Measurements from ENCODE around the gene RAD51AP2.

The RAD51AP2 gene

DNA sequence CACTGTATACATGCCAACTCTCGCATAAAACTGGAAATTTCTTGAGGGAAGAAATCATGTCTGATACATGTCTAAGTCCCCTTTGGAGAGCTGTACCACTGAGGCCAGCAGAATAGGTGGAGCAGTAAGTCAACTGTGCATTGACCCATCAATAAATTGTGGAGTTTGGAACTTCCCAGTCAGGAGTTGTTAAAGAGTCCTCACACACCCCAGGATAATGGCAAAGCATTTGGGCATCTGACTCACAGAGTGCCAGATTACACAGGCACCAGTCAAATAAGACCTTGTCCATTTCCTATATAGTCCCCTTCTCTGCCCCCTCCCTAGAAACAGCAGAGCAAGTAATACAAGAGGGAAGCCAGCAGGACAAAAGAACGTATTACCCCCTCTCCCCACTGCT, 32.7 kb upstream of the RAD51AP2 start:
- TF ChIP-seq, protein P1, sequence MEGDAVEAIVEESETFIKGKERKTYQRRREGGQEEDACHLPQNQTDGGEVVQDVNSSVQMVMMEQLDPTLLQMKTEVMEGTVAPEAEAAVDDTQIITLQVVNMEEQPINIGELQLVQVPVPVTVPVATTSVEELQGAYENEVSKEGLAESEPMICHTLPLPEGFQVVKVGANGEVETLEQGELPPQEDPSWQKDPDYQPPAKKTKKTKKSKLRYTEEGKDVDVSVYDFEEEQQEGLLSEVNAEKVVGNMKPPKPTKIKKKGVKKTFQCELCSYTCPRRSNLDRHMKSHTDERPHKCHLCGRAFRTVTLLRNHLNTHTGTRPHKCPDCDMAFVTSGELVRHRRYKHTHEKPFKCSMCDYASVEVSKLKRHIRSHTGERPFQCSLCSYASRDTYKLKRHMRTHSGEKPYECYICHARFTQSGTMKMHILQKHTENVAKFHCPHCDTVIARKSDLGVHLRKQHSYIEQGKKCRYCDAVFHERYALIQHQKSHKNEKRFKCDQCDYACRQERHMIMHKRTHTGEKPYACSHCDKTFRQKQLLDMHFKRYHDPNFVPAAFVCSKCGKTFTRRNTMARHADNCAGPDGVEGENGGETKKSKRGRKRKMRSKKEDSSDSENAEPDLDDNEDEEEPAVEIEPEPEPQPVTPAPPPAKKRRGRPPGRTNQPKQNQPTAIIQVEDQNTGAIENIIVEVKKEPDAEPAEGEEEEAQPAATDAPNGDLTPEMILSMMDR (IDR thresholded peaks at IDR 0.05; ENCODE audit: insufficient read depth, low read length, poor library complexity, severe bottlenecking) = no peak
- Histone ChIP-seq H3K4me3 (replicated peaks; ENCODE audit: low read depth, low read length) (no peak overlapping the region), H3K27me3 (replicated peaks; ENCODE audit: control insufficient read depth, insufficient read depth, low read length) (no peaks in the 10 kb centered on the region), H3K36me3 (ENCODE audit: control insufficient read depth, insufficient read depth, low read length) (no peaks in the 10 kb centered on the region)
- no peak for DNase-seq (ENCODE audit: extremely low read depth, insufficient read length)

DNA sequence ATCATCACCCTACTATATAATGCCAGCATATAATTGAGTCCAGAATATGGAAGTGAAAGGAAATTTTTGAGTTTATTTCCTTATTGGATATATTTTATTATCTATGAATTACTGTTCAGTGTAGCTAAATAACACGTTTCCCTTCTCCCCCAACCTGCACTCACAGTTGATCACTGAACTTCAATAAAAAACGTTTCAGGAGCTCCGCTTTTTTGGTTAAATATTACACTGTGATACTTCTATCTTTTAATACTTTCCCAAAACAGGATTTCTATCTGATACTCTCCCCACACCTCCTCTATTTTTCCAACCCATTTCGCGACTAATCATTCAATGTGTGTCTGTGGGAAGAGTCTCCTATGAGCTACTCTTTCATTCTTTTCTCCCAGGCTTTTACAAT, 29.5 kb upstream of the RAD51AP2 start:
- H3K27me3 ChIP-seq (replicated peaks; ENCODE audit: control insufficient read depth, insufficient read depth, low read length) = no peaks in the 10 kb centered on the region
- DNase-seq (ENCODE audit: extremely low read depth, insufficient read length) = no peak
- H3K36me3 ChIP-seq (ENCODE audit: control insufficient read depth, insufficient read depth, low read length) = no peaks in the 10 kb centered on the region
- TF ChIP-seq, protein P1 (IDR thresholded peaks at IDR 0.05; ENCODE audit: insufficient read depth, low read length, poor library complexity, severe bottlenecking) = no peak
- H3K4me3 ChIP-seq (replicated peaks; ENCODE audit: low read depth, low read length) = no peak overlapping the region

DNA sequence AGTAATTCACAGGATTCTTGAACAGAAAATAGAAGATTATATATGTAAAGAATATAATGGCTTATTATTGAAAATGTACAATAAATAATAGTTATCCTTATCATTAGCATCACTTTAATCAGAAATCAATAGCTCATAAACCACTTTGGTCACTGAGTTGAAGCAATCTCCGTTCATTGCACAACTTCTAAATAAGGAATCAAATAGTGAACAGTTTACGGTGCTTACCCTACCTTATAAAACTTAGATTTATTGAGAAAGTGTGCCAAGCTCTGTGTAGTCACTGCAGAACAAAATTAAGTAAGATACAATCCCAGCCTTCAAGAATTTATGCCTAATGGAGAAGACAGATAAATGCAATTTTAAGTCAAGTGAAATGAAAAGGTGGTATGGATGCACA, 29.0 kb upstream of the RAD51AP2 start:
- Histone ChIP-seq H3K36me3 (ENCODE audit: control insufficient read depth, insufficient read depth, low read length) (no peaks in the 10 kb centered on the region), H3K27me3 (replicated peaks; ENCODE audit: control insufficient read depth, insufficient read depth, low read length) (no peaks in the 10 kb centered on the region), H3K4me3 (replicated peaks; ENCODE audit: low read depth, low read length) (no peak overlapping the region)
- no peak for DNase-seq (ENCODE audit: extremely low read depth, insufficient read length)
- TF ChIP-seq, protein P1 (IDR thresholded peaks at IDR 0.05; ENCODE audit: insufficient read depth, low read length, poor library complexity, severe bottlenecking) = no peak

DNA sequence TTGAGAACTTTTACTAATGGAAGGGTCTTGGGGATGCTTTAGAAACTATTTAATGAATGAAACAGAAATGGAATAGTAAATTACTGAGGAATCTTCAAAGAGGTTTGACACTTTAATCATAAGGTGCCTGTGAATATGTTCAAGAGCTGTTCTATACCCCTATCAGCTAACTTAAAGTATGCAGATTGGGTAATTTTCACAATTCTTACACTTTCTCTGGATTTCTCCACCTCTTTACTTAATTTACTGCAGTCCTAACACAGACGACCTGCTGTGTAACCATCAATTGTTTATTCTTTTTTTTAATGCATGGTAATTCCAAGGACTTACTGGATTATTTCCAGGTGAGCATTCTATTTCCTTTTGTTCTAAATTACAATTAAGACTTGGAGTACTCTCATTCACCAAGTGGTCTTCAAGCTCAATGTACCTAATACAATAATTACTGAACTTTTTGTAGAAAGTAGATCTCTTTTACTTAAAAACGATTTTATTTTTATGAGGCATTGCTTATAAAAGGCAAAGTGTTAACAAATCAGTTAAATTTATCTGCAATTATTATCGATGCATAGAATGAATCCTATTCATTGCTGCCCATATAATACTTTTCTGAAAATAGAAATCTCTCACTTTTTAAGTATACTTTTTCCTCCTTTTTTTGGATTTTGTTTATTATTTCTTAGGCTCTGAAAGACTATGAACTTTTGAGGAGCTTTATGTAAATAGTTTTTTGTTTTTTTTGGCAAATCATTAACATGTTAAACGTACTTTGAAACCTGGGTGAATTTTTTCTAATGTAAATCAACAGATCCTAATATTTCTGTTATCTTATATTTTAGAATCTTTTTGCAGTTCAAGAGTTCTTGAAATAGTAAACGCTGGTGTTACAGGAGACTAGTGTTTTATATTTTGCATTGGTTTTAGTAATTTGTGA, 27.7 kb upstream of the RAD51AP2 start:
- TF ChIP-seq, protein P1 (IDR thresholded peaks at IDR 0.05; ENCODE audit: insufficient read depth, low read length, poor library complexity, severe bottlenecking) = no peak
- no peaks in the 10 kb centered on the region for H3K27me3 ChIP-seq (replicated peaks; ENCODE audit: control insufficient read depth, insufficient read depth, low read length)
- no peaks in the 10 kb centered on the region for H3K36me3 ChIP-seq (ENCODE audit: control insufficient read depth, insufficient read depth, low read length)
- H3K4me3 ChIP-seq (replicated peaks; ENCODE audit: low read depth, low read length) = no peak overlapping the region
- no peak for DNase-seq (ENCODE audit: extremely low read depth, insufficient read length)

DNA sequence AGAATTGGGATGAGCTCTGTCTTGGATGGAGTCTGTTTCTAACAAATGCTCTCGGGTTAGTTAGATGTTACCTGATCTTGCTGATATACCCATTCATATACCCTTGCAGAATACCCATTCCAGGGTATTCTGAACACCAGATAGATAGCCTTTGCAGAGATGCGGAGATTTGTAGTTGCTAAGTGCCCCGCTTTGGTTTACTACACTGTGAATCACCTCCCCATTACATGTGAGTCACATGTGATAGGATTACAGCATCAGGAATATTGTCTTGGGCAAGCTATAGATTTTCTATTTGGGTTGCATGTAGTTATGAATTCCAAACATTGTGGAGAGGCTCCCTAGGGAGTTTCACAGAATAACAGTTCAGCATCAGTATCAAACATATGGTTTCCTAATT, 26.0 kb upstream of the RAD51AP2 start:
- no peak overlapping the region for H3K4me3 ChIP-seq (replicated peaks; ENCODE audit: low read depth, low read length)
- no peaks in the 10 kb centered on the region for H3K36me3 ChIP-seq (ENCODE audit: control insufficient read depth, insufficient read depth, low read length)
- DNase-seq (ENCODE audit: extremely low read depth, insufficient read length) = no peak
- no peaks in the 10 kb centered on the region; the same call in 1 of the 2 replicates for H3K27me3 ChIP-seq (replicated peaks; ENCODE audit: control insufficient read depth, insufficient read depth, low read length)
- TF ChIP-seq, protein P1 (IDR thresholded peaks at IDR 0.05; ENCODE audit: insufficient read depth, low read length, poor library complexity, severe bottlenecking) = no peak
